Left colon (tissue), 2 donors: ENCODE measurements around the gene ATE1. TPM values are rescaled to one million over a fixed set of nuclear protein-coding genes. Genes with fewer than 3 reads are reported as not detected.

Experiments
- ATAC-seq: fragments of 200-7000 bp; cut with Tn5 transposase; one replicate; pipeline ENCODE4 v1.9.1; 2020; ENCODE audit warnings: mild to moderate bottlenecking, moderate library complexity
- DNase-seq, 2 donors: peaks; one replicate each; pipeline ENCODE4 v3.0.0-alpha.2; 2020
- intact Hi-C, 2 donors: fragments of 100-400 bp; cut with DNase I in 1 of 2; cut with micrococcal nuclease in 1 of 2; formaldehyde crosslinking; loops; one replicate each; pipeline versions ENCODE4 v1.11.2 to v1.14.0; 2022; cut with DNase I, micrococcal nuclease
- total RNA-seq, 2 donors: library from RNA; stranded (reverse); fragmentation: NEBNext Ultra II Directional; extraction: Animal tissue kit (Norgen Biotek cat#: 25700); gene quantifications; one replicate each; pipeline ENCODE4 v1.2.1, GENCODE V29; 2021
- donor health status: DM: no; HTN: no; CAD: no.
- donor health status: DM: yes; HTN: yes; CAD: no.

ATE1 gene
- total RNA-seq, 2 donors from 2014 or later, result 44.8 to 50.7 TPM

DNA sequence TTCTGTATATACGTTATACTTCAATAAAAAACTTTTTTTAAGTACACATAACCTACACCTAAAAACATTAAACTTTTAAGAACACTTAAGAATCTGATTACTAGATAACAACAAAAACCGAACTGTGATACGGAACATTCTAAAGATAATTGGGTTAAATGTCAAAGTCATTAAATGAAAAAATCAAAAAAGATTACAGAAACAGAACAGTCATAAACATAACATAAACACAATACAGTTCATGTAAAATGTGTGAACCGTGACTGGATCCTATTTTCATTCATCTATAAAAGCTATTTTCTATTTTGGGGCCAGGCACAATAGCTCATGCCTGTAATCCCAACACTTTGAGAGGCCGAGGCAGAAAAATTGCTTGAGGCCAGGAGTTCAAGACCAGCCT is 38.6 kb downstream of the ATE1 start:
- DNase-seq, result no peak
- ATAC-seq, result no peak
- intact Hi-C loops, result loop anchor here in 1 of 2 donors (5.0 kb wide), 1 partner anchor 947 kb away; no protein-coding TSS in a partner anchor

DNA sequence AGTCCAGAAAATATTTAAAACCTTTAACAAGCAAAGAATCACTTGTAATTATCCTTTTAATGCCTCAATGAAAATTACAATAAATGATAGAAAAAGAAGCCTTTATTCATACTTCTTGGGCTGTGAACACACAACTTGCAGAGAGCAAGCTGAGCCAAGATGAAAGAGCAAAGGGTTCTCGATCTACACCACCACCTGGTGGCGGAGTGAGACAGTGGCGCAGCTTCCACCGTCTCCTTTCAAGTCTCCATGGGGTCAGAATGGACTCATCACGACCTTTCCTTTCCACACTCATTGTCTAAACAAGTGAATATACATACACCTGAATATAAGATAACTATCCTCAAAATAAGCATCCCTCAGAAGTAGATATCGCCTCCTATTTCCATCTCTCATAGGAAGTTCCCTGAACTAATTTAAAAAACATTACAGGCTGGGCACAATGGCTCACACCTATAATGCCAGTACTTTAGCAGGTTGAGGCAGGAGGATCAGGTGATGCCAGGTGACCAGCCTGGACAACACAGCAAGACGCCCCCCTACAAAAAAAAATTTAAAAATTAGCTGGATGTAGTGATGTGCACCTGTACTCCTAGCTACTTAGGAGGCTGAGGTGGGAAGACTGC is 40.7 kb downstream of the ATE1 start:
- intact Hi-C loops, result loop anchor here in 1 of 2 donors (5.0 kb wide), 1 partner anchor 945 kb away; no protein-coding TSS in a partner anchor
- DNase-seq, result peak in 1 of 2 donors; percentile 63
- peak; percentile 93 for ATAC-seq

DNA sequence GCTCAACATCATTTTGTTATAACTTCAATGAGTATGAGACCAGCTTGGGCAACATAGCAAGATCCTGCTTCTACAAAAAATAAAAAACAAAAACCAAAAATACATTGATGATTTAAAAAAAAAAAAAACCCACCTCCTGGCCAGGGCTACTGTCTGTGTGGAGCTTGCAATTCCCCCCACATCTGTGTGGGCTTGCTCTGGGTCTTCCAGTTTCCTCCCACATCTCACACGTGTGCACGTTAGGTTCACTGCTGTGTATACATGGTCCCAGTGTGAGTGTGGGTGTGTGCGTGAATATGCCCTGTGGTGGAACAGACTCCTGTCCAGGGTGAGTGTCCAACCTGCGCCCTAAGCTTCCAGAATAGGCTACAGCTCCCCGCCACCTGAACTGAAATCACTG is 41.6 kb downstream of the ATE1 start:
- ATAC-seq (no peak), DNase-seq (no peak)
- intact Hi-C loops, result loop anchor here in 1 of 2 donors (5.0 kb wide), 1 partner anchor 944 kb away; no protein-coding TSS in a partner anchor

DNA sequence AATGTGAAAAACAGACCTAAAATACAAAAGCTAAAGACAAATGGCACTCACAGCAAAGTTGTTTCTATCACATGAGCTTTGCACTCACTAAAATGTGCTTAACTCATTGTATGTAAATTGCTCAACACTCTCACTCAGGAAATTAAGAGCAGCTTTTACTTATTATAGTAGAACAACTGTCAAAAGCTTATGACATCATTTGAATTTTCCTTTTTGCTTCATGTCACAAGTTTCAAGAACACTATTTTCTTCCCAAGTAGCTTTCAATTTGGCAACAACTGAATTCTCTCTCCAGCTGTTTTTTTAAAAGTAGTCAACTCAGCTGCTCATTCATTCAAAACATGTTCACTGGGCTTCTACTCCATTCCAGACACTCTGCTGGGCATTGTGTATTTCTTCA is 46.9 kb downstream of the ATE1 start:
- no peak for ATAC-seq
- intact Hi-C loops, result no loop called here
- DNase-seq, result no peak

DNA sequence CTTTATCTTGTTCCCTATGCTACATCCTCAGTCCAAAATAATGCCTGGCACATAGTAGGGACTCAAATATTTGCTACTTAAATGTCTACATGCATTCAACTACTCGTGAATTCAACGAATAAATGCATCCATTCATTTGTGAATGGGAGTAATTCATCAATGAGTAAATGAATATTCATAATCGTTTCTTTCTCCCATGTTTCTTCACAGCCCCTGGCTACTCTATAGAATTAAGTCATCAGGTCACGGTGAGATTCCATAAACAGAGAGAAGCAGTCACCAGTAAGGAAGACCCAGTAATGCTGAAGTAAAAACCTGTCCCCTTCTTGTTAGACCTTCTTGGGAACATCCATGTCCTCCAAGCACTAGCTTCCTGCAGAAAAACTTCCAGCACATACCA is 48.4 kb downstream of the ATE1 start:
- intact Hi-C loops, result no loop called here
- DNase-seq, result no peak
- no peak for ATAC-seq

- no peak for ATAC-seq
- no peak for DNase-seq
- intact Hi-C loops, result no loop called here
These were observed 54.6 kb downstream of the ATE1 start for GRCh38 chr10:121873236-121873635.

GRCh38 chr10:121870413-121870812 is 57.4 kb downstream of the ATE1 start:
- ATAC-seq (no peak), DNase-seq (no peak)
- intact Hi-C loops, result no loop called here

GRCh38 chr10:121865554-121865953 is 62.3 kb downstream of the ATE1 start:
- ATAC-seq, result no peak
- intact Hi-C loops, result no loop called here
- no peak for DNase-seq

- ATAC-seq (no peak), DNase-seq (no peak)
- intact Hi-C loops, result no loop called here
These were observed 63.2 kb downstream of the ATE1 start for GRCh38 chr10:121864653-121865052.

DNA sequence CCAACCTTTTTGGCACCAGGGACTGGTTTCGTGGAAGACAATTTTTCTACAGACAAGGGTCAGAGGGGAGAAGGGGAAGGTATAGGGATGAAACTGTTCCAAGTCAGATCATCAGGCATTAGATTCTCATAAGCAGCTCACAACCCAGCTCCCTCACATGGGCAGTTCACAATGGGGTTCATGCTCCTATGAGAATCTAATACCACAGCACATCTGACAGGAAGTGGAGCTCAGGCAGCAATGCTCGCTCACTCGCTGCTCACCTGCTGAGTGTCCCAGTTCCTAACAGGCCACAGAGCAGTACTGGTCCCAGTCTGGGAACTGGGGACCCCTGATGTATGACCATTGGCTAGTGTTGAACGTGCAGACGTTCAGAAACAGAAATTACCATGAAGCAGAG is 63.7 kb downstream of the ATE1 start:
- ATAC-seq, result no peak
- intact Hi-C loops, result no loop called here
- DNase-seq, result no peak

DNA sequence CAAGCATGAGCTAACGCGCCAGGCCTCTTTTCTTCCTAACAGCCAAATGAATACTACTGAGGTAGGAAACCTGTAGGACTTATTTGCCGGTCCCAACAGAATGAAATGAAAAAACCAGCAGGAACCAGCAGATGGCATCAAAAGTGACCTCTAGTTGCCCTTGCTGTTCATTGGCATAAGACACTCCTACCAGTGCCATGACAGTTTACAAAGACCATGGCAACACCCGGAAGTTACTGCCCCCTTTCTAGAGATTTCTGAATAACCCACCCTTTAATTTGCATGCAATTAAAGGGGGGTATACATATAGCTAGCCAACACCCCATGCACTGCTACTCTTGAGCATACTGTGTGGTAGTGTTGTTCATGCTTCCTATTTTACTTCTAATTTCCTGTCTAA is 65.2 kb downstream of the ATE1 start:
- DNase-seq, result no peak
- no peak for ATAC-seq
- intact Hi-C loops, result no loop called here

- ATAC-seq (no peak), DNase-seq (no peak)
- intact Hi-C loops, result no loop called here
These were observed 65.8 kb downstream of the ATE1 start for GRCh38 chr10:121862042-121862441.

DNA sequence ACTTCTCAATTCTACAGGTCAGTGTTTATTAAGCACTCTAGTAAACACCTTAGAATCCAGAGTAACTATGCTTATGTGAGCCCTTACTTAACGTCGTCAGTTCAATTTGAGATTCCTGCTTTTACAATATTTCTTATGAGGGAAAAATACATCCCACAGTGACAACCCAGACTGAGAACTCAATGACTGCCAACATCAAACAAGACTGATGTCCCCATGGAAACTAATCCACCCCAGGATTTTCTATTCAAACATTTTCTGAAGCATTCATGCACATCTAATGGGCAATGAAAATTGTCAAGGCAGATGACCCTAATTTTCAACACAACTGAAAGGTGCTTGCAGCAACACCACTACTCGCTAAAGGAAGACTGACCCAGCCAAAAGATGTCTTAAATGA is 67.0 kb downstream of the ATE1 start:
- intact Hi-C loops, result no loop called here
- DNase-seq (no peak), ATAC-seq (no peak)

GRCh38 chr10:121854809-121855445 is 72.9 kb downstream of the ATE1 start:
- DNase-seq (no peak), ATAC-seq (no peak)
- intact Hi-C loops, result no loop called here

- intact Hi-C loops, result no loop called here
- no peak for DNase-seq
- ATAC-seq, result peak; percentile 50
These were observed 73.9 kb downstream of the ATE1 start for GRCh38 chr10:121853950-121854349.

GRCh38 chr10:121851786-121852185 is 76.0 kb downstream of the ATE1 start:
- DNase-seq (no peak), ATAC-seq (no peak)
- intact Hi-C loops, result no loop called here

- no peak for DNase-seq
- intact Hi-C loops, result no loop called here
- no peak for ATAC-seq
These were observed 79.7 kb downstream of the ATE1 start for GRCh38 chr10:121848082-121848481.

DNA sequence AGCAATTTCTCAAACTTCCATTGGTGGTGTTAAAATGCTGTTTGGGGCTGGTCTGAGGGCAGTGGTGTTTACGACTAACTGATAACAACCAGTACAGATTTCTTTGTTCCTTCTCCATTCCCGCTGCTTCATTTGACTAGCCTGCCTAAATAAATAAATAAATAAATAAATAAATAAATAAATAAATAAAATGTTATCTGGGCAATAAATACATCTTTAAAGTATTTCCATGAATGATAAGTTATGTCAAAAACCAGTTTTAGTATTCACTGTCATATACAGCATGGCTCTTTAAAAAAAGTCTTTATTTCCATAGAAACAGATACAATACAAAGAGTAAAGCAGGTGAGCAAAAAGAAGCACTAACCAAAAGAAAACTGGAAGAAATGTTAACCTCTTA is 81.3 kb downstream of the ATE1 start:
- intact Hi-C loops, result no loop called here
- ATAC-seq, result no peak
- no peak for DNase-seq

DNA sequence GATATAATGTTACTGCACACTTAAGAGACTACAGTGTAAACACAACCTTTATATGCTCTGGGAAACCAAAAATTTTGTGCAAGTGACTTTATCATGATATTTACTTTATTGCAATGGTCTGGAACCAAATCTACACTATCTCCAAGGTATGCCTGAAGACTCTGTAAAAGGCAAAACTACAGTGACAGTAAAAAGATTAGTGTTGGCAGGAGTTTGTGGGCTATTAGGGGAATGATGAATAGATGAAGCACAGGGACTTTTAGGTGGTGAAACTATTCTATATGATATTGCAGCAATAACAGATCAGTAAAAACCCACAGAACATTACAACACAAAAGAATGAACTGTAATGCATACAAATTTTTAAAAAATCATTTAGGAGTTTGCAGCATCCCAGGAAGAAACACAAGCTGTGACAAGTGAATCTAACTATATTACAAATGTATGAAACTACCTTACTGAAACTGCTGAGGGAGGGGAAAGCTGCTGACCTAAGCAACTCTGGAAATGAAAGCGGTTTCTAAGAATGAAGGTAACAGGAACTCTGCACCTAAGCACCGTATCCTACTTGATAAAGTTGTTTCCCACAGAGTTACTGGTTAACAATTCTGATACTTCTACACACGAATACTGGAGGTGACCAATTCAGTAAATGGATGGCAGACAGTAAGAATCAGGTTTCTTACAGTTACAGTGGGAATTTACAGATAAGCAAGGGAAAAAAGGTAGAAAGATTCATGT is 82.6 kb downstream of the ATE1 start:
- no peak for ATAC-seq
- no peak for DNase-seq
- intact Hi-C loops, result no loop called here

GRCh38 chr10:121844537-121844936 is 83.3 kb downstream of the ATE1 start:
- intact Hi-C loops, result no loop called here
- DNase-seq (no peak), ATAC-seq (no peak)
